GM19193 (cell line): ENCODE measurements around the gene CPE.

Experiments
- POLR2A ChIP-seq: IDR thresholded peaks from 4 replicates; pipeline ENCODE4 v1.6.1; 2011; ENCODE audit not compliant: insufficient read depth, insufficient read length; ENCODE audit errors: extremely low read depth

The CPE gene

DNA sequence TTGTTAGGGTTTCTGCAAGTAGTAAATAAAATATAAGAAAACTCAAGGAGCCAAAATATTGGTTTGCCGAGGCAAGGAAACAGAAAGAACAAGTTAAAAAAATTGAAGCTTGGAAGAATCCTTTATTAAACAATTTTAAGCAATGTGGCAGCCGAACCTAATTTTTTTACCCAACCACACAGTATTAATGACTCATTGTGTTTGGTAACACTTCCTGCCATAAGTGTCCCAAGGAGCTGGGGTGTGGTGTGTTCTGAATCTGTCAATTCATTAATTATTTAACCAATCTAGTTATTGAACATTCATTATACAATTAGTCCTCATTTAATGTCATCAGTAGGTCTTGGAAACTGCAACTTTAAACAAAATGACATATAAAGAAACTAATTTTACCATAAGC lies 19.3 kb upstream of the CPE start:
- no peak for TF ChIP-seq POLR2A

DNA sequence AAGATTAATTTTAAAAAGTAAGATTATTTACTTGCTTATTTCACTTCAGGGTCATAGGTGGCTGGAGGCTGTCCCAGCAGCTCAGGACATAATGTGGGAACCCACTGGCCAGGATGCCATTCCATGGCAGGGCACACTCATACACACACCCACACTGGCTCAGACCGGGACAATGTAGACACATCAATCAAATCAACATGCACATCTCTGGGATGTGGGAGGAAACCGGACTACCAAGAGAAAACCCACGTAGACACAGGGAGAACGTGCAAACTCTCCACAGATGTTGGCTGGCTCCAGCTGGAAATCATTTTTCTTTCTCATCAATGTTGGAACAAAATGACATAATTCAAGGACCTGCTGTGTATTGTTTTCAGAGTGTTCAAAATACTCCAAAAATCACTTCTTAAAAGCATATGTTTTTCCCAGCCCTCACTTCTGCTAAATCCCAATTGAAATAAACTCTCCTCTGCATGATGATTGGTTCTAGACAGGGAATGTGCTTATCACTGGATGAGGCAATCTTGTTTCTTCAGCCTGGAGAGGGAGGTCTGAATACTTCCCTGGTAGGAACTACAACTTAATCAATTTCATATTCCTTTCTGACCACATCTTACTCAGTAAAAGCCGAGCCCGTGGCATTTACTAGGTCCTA lies 18.6 kb upstream of the CPE start:
- TF ChIP-seq POLR2A = no peak

DNA sequence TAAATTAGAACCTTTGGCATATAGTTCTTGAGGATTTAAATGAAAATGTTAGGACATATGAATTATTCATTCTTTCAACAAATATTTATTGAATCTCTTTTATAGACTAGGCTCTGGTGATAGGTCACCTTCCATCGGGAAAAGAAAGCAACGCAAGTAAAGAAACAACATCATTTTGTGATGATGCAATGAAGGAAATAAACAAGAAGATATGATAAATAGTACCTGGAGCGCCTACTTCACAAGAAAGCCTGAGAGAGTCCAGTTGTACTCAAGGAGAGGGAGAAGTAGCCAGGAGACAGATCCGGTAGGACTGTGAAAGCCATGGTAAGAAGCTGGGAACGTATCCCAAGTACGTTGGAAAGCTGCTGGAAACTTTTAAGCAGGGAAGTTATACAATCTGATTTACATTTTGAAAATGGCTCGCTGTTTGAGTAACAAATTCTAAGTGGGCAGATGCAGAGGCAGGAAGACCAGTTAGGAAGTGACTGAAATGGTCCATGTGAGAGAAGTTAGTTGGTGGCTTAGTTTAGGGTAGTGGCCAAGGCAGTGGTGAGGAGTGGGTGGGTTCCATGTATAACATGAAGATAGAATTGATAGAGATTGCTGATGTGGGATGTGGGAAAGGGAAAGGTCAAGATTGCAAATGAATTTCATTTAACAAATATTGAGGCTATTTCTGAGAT lies 17.7 kb upstream of the CPE start:
- TF ChIP-seq POLR2A = no peak

DNA sequence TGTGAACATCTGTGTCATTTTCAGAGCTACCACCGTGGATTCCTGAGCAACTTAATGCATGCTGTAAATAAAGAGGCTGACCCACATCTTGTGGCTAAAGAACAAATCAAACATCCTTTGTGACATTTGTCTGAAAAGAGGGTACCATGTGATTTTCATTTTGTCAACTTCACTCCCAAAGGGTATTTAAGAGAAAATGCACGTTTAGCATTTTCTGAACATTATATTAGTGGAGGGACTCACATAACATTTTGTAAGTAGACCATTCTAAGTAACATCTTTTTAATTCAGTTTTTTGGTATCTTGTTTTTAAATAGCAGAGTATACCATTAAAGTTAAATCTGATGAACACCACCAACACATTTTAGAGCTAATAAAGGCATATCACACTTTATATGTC lies 17.0 kb upstream of the CPE start:
- no peak for TF ChIP-seq POLR2A

DNA sequence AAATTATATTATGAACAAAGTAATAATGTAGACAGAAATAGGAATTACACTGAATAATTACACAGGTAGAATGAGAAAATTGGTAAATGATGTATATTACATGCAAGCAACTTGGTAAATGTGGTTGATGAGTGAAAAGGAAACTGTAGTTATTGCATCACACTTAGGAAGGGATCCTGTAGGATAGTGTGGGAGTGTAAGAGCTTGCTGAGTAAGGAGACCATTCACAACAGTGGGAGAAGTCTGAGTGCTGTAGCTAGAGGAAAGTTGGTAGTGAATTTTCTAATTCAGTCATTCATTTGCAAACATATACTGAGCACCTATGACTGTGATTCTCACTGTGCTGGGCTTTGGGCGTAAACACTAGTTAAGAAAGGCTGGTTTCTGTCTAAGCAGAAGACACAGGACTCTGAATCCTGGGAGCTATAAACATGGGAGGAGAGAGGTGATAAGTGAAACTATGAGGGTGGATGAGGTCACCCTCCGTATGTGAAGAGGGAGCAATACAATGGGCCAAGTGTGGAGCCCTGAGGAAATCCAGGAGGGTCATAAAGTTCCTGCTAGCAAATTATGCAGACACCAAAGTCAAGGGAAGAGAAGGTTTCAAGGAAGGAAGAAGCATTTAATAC lies 14.2 kb upstream of the CPE start:
- TF ChIP-seq POLR2A = no peak

DNA sequence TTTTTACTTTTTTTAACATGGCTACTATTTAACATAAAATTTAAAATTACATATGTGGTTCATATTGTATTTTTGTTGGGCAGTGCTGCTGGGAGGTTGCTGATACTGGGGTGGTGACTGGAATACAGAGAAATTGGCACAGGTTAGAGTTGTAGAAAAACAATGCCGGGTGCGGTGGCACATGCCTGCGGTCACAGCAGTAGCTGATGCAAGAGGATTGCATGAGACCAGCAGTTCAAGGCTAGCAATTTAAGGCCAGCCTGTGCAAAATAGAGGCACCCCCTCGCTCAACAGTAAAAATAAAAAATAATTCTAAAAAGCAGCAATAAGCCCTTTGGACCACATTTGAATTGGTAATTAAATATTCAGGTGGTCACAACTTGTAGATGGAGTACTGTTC lies 11.8 kb upstream of the CPE start:
- no peak for TF ChIP-seq POLR2A

DNA sequence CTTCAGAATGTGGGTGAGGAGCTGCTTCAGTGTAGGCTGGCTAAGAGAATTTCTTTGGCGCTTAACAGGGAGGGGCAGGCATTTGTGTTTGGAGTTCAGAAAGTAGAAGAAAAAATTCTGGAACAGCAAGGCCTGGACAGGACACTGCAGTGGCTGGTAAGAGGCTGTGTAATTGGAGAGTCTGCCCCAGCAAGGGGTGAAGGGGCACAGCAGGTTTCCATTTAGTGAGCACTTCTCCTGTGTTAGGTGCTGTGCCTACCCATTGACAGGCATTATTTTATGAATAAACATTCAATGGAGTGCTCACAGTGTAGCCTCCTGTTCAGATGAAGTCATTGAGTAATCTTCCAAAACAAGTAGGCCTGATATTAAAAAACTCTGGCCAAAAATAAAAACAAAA lies 10.7 kb upstream of the CPE start:
- TF ChIP-seq POLR2A = no peak

DNA sequence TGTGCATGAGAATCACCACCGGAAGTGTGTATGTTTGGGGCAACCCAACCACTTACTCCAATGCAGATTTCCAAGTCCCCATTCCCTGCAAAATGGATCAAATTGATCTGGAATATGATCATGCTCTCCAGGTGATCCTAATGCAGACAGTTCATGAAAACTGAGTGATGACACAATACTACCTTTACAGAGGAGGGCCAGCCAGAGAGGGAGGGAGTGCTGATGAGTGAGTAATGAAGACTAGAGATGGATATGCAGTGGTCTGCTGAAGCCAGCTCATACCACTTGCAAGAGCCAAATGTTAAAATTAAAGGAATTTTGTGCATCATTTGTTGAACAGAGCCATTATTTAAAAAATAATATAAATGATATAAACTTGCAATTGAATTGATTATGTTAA lies 10.2 kb upstream of the CPE start:
- TF ChIP-seq POLR2A = no peak

DNA sequence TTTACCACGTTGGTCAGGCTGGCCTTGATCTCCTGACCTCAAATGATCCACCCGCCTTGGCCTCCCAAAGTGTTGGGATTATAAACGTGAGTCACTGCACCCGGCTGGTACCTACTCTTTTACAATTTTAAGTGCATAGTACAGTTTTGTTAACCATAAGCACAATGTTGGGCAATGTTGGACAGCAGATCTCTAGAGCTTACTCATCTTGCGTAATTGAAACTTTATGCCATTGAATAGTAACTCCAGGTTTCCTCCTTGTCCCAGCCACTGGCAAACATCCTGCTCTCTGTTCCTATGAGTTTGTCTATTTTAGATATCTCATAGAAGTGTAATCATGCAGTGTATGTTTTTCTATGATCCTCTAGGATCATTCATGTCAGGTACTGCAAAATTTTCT lies 9.3 kb upstream of the CPE start:
- no peak for TF ChIP-seq POLR2A

DNA sequence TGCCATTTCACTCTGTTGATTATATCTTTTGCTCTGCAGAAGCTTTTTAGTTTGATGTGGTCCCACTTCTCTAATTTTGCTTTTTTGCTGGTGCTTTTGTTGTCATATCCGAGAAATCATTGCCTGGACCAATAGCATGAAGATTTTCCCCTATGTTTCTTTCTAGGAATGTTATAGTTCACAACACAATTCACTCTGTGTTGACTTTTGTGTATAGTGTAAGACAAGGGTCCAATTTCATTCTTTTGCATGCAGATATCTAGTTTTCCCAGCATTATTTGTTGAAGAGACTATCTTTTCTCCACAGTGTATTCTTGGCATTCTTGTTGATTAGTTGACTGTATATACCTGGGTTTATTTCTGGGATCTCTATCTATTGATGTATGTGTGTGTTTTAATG lies 8.3 kb upstream of the CPE start:
- TF ChIP-seq POLR2A = no peak

DNA sequence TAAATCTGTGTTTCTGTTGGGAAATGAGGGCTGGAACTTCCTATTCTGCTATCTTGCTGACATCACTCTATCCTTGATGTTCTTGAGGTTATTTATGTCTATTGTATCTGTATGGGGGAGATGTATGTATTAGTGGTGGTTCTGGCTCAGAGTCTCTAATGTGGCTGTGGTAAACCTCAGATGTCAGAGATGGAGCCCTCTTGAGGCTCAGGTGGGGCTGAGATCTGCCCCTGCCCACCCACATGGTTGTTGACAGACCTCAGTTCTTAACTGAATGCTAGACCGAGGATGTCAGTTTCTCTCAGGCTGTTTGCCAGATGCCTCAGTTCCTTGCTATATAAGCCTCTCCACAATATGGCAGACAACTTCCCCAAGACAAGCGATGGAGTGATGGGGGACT lies 3.3 kb upstream of the CPE start:
- TF ChIP-seq POLR2A = no peak

DNA sequence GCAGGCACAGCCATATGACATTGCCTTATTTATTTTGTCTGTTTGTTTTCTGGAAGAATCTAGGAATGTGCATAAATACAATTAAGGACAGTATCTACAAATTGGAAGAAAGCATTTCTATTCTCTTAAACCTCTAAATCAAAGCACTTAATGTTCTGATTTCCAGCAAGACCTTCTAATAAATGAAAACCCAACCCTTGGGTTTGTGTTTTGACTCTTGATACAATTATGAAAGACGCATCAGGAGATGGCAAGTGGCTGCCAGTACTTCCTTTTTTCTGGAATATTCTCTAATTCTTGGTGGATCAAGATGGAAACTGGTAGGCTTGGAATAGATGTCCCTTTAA lies 437 bp upstream of the CPE start:
- TF ChIP-seq POLR2A = no peak

DNA sequence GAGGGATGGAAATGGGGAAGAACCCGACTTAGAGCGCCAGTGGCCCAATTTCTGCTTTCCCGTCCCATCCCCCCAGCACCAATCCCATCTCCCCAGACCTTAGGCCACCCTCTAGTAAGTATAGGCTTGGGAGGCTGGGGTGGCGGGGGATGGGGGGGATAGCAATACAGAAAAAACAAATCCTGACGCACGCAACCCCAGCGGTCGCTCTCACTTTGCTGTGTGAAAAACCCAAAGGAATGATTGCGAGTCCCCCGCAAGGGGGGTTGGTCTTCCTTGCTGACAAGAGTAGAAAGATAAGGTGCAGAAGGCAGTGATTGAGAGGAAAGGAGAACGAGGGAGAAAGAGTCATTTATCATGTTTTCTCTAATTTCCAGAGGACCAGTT lies 863 bp downstream of the CPE start:
- no peak for TF ChIP-seq POLR2A

DNA sequence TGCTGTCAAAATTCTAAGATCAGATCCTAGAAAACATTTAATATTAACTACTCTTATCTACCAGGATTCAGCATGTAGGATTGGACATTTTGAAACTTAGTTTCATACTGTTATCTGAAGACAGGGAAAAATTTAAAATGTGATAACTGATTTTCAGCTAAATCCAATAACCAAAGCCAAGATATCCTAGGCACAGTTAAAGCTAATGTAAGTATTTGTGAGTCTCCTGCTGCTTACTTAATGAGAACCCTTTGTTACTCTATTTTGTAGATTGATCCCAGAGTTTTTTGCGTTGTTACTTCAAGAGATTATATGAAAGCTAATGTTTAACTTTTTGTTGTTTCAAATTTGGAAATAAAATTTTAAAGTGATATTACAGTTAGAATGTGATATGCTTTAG lies 2.0 kb downstream of the CPE start:
- no peak for TF ChIP-seq POLR2A

DNA sequence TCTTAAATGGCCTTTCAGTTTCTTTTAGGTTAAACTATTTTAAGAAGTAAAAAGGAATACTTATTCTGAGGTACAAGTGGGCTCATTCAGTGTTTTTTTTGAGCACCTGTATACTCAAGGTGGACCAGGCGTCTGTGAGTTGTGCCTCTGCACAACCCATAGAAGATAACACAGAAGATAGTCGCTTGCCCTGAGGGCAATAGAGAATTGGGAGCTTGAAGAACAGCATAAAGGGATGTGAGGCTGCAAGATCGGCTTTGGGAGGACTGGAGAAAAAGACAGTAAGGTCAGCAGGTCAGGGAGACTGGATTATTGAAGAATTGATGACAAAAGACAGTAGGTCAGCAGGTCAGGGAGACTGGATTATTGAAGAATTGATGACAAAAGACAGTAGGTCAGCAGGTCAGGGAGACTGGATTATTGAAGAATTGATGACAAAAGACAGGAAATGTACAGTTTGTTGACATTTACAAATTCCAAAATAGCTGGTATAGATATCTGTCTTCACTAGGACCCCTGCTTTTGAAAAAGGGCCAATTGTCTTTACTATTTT lies 3.1 kb downstream of the CPE start:
- no peak for TF ChIP-seq POLR2A

DNA sequence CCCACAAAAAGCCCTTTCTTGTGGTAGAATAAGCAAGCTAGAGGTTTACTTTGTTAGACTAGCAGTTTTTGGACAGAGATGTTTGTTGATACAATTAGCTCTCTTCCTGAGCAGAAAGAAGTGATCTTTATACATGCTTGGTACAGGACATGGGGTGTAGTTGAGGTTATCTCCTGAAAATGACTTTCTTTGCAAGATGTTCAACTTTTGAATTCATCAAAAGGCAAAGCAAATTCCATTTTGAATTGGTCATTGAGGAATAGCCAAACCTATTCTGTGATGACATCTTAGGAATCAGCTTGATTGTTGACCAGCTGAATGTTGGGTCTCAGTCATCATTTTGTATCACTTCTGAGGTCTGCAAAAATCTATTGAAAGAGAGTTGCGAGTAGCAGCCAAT lies 3.8 kb downstream of the CPE start:
- no peak for TF ChIP-seq POLR2A
